AG09309 (cell line): ENCODE results near the gene SLC39A9.

Experiments used
- DNase-seq: peaks from one replicate; pipeline ENCODE4 v3.0.0-alpha.2; 2010; ENCODE audit warnings: low read depth
- H3K4me3 ChIP-seq: 2 replicates; pipeline ENCODE4 v1.5.1; 2011; ENCODE audit warnings: mild to moderate bottlenecking, low read depth, low read length, moderate library complexity; ENCODE audit not compliant: control insufficient read depth
- TF ChIP-seq, protein P1 (sequence below): IDR thresholded peaks from 2 replicates; pipeline ENCODE4 v1.5.1; 2011; ENCODE audit warnings: mild to moderate bottlenecking, low read depth, low read length, inconsistent platforms; ENCODE audit not compliant: insufficient read depth, control insufficient read depth; ENCODE audit errors: missing control alignments

SLC39A9 gene

DNA sequence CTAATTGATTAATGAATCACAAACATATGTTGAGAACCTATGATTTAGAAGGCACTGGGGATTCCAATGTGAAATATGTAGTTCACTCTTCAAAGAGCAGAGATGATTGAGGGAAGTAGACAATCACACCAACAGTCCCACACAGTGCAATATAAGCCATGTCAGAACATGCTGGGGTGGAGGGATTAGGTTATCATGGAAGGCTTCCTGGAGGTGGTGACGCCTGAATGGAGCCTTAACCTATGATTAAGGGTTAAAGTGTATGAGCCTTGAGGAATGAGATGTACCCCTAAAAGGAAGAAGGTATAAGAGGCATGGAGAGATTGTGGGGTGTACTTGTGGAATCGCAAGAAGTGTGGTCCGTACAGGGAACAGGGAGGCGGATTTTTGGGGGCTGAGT, 31.7 kb upstream of the SLC39A9 start:
- no peak for DNase-seq
- no peak overlapping the region for H3K4me3 ChIP-seq
- TF ChIP-seq, protein P1, sequence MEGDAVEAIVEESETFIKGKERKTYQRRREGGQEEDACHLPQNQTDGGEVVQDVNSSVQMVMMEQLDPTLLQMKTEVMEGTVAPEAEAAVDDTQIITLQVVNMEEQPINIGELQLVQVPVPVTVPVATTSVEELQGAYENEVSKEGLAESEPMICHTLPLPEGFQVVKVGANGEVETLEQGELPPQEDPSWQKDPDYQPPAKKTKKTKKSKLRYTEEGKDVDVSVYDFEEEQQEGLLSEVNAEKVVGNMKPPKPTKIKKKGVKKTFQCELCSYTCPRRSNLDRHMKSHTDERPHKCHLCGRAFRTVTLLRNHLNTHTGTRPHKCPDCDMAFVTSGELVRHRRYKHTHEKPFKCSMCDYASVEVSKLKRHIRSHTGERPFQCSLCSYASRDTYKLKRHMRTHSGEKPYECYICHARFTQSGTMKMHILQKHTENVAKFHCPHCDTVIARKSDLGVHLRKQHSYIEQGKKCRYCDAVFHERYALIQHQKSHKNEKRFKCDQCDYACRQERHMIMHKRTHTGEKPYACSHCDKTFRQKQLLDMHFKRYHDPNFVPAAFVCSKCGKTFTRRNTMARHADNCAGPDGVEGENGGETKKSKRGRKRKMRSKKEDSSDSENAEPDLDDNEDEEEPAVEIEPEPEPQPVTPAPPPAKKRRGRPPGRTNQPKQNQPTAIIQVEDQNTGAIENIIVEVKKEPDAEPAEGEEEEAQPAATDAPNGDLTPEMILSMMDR = no peak

DNA sequence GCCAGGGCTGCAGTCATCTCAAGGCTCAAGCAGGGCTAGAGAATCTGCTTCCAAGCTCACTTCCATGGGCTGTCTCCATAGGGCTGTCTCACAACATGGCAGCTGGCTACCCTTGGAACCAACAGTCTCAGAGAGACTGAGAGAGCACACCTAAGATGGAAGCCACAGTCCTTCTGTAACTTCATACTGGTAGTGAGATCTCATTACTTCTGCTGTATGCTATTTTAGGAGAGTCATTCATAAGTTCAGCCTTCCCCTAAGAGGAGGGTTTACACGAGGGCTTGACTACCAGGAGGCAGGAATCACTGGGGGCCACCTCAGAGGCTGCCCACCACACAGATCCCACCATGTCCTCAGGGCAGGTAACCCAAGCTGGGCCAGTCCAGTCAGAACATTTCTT, 30.1 kb upstream of the SLC39A9 start:
- H3K4me3 ChIP-seq = no peak overlapping the region
- DNase-seq = no peak
- TF ChIP-seq, protein P1 = no peak

DNA sequence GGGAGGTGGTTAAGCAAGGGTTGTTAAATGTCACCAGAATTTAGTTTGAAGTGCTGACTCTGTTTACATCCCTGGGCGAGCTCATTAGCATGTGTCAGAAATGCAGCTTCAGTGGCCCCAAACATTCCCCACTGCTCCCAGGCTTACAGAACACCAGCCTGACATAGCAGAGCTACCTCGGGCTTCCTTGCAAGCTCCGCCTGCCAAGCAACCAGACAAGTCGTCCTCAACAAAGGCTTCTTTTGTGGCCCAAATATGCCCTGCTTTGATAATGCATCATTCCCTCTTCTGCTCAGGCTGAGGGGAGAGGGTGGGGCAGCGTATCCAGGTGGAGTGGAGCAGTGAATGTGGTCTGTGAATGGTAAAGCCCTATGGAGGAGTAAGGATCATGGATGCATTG, 28.4 kb upstream of the SLC39A9 start:
- DNase-seq = no peak
- TF ChIP-seq, protein P1 = no peak
- no peak overlapping the region for H3K4me3 ChIP-seq

- H3K4me3 ChIP-seq = no peak overlapping the region
- TF ChIP-seq, protein P1 = no peak
- DNase-seq = no peak
Observed at GRCh38 chr14:69372146-69372545, 26.3 kb upstream of the SLC39A9 start.

DNA sequence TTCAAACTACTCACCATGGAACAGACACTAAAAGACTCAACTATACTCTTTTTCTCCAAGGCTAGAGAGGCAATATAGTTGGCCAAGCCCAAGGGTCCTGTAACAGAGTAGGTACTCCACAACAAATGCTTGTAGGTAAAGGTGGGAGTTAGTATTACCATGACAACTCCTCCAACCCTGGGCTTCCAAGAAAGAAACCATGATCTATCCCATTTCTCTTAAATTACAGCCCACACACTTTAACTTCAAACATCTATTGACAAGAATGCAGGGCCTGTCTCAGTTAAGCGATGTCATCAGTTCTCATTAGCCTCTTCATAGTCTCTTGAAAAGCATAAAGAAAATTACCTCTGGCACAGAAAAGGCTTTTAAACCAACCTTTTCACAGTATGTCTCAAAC, 25.4 kb upstream of the SLC39A9 start:
- TF ChIP-seq, protein P1 = no peak
- no peak overlapping the region for H3K4me3 ChIP-seq
- DNase-seq = no peak

DNA sequence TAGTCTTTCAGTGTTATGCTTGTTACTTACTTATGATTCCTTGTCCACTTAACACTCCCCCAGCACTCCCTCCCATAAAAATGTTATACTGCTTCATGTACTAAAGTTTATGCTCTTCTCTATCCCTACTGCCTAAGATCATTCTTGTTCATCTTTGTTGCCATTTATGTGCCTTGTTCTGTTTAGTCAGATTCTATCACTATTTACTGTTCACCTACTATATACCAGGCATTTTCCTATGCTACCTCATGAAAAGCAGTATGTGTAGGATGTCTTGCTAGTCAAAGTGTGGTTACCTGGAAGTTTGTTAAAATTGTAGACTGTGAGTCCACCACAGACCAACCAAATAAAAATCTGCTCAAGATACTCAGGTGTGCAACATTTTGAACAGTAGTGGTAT, 24.3 kb upstream of the SLC39A9 start:
- DNase-seq = no peak
- TF ChIP-seq, protein P1 = no peak
- H3K4me3 ChIP-seq = no peak overlapping the region

DNA sequence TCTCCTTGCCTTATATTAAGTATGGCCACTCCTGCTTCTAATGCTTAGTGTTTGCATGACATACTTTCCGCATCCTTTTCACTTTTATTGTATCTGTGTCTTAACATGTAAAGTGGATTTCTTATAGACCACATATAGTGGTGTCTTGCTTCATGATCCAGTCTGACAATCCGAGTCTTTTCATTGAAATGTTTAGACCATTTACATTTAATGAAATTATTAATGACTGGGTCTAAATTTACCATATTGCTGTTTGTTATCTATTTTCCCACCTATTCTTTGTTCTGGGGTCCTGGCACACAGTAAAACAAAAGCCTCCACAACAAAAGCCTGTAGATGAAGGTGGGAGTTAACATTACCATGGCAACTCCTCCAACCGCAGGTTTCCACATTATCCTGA, 23.3 kb upstream of the SLC39A9 start:
- TF ChIP-seq, protein P1 = no peak
- no peak for DNase-seq
- no peak overlapping the region for H3K4me3 ChIP-seq
